ENCODE measurements around the gene TXK.

GRCh38 chr4:48024522-48024921 is 109.5 kb downstream of the TXK start:
- TF ChIP-seq EZH2 (IDR thresholded peaks at IDR 0.05; ENCODE audit: low read depth) (no peak), CTCF (conservative IDR thresholded peaks at IDR 0.05) (no peak)
